A549 (cell line): ENCODE data around the gene PRMT9.
A peak's percentile ranks its signal among the peaks of the same experiment; 100 is the strongest.

Experiments used
- BHLHE40 ChIP-seq: IDR thresholded peaks from 2 replicates; pipeline ENCODE4 v1.6.1; 2012; ENCODE audit warnings: low read depth, low read length, inconsistent platforms
- CHD2 ChIP-seq: fragments of 150-350 bp; IDR thresholded peaks from 2 replicates; pipeline ENCODE4 v1.6.1; 2014; ENCODE audit warnings: low read length; ENCODE audit not compliant: partially characterized antibody
- EHMT2 ChIP-seq: fragments of 200-600 bp; sonication (generic); IDR thresholded peaks from 2 replicates; pipeline ENCODE4 v1.6.1; 2016; ENCODE audit warnings: antibody characterized with exemption, low read depth, mild to moderate bottlenecking, moderate library complexity
- MYC ChIP-seq: IDR thresholded peaks from 2 replicates; pipeline ENCODE4 v1.6.1; 2012; ENCODE audit warnings: mild to moderate bottlenecking, inconsistent platforms, low read length, improper control_type of control experiment, borderline replicate concordance
- RCOR1 ChIP-seq: fragments of 150-350 bp; IDR thresholded peaks from 2 replicates; pipeline ENCODE4 v1.6.1; 2014; ENCODE audit warnings: antibody characterized with exemption, low read length, low read depth
- RNF2 ChIP-seq: fragments of 200-600 bp; sonication (generic); IDR thresholded peaks from 2 replicates; pipeline ENCODE4 v1.6.1; 2016; ENCODE audit warnings: low read depth, mild to moderate bottlenecking, antibody characterized with exemption, moderate library complexity, borderline replicate concordance
- SMC3 ChIP-seq: fragments of >200 bp; sonication (Bioruptor Twin); formaldehyde crosslinking; IDR thresholded peaks from 3 replicates; pipeline ENCODE4 v1.6.1; 2018; ENCODE audit warnings: inconsistent platforms
- SREBF2 ChIP-seq: fragments of 450-650 bp; IDR thresholded peaks from 2 replicates; pipeline ENCODE4 v1.6.1; 2014; ENCODE audit warnings: mild to moderate bottlenecking, moderate library complexity
- ZSCAN20 ChIP-seq: fragments of 250-450 bp; sonication (Bioruptor Pico); IDR thresholded peaks from 2 replicates; pipeline ENCODE4 v1.8.0; 2022; ENCODE audit warnings: mild to moderate bottlenecking, moderate library complexity
- TF ChIP-seq, protein P1 (sequence below): fragments of 200-600 bp; sonication (generic); IDR thresholded peaks from 2 replicates; pipeline ENCODE4 v1.6.1; 2016; ENCODE audit warnings: antibody characterized with exemption, mild to moderate bottlenecking, moderate library complexity
- TF ChIP-seq, protein P2 (sequence below): fragments of >200 bp; sonication (Bioruptor Twin); formaldehyde crosslinking; IDR thresholded peaks from 3 replicates; pipeline ENCODE4 v1.5.1; 2016
- TF ChIP-seq, protein P3 (sequence below): IDR thresholded peaks from 2 replicates; pipeline ENCODE4 v1.6.1; 2012
- TF ChIP-seq, protein P4 (sequence below): fragments of 150-350 bp; IDR thresholded peaks from 2 replicates; pipeline ENCODE4 v1.6.1; 2014; ENCODE audit warnings: low read depth, mild to moderate bottlenecking, low read length

DNA sequence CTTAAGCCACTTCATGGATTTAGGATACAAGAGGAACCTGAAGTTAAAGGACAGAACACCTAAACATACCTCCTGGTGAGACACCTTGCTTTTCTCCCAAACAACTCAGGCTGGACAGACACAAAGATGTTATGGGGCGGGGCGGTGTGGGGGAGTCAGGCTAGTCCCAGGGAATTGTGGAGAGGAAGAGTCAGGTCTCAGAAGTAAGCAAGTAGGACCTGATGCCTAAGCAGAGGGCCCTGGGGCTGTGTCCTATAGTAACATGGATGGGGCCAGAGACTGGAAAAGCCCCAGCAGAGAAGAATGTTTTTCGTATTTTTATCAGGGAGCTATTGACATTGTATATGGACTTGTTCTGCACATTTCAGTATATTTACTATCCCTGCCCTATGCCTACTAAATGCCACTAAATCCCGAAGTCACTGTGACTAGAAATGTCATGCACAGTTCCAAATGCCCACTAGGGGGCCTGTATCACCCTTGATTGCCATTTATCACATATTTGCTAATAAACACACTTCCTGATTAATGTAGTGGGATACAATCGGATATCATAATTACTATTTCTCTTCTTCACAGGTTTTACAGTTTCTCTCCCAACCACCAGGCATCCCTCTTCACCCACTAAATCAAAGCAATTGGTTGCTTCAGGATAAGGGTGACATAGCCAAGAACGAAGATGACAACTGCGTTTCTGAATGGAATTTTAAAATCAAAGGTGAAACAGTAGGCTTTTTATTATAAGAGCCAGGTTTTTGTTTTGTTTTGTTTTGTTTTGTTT is 24.1 kb upstream of the PRMT9 start:
- no peak for TF ChIP-seq RNF2
- TF ChIP-seq, protein P1, sequence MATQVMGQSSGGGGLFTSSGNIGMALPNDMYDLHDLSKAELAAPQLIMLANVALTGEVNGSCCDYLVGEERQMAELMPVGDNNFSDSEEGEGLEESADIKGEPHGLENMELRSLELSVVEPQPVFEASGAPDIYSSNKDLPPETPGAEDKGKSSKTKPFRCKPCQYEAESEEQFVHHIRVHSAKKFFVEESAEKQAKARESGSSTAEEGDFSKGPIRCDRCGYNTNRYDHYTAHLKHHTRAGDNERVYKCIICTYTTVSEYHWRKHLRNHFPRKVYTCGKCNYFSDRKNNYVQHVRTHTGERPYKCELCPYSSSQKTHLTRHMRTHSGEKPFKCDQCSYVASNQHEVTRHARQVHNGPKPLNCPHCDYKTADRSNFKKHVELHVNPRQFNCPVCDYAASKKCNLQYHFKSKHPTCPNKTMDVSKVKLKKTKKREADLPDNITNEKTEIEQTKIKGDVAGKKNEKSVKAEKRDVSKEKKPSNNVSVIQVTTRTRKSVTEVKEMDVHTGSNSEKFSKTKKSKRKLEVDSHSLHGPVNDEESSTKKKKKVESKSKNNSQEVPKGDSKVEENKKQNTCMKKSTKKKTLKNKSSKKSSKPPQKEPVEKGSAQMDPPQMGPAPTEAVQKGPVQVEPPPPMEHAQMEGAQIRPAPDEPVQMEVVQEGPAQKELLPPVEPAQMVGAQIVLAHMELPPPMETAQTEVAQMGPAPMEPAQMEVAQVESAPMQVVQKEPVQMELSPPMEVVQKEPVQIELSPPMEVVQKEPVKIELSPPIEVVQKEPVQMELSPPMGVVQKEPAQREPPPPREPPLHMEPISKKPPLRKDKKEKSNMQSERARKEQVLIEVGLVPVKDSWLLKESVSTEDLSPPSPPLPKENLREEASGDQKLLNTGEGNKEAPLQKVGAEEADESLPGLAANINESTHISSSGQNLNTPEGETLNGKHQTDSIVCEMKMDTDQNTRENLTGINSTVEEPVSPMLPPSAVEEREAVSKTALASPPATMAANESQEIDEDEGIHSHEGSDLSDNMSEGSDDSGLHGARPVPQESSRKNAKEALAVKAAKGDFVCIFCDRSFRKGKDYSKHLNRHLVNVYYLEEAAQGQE: no peak
- TF ChIP-seq, protein P2, sequence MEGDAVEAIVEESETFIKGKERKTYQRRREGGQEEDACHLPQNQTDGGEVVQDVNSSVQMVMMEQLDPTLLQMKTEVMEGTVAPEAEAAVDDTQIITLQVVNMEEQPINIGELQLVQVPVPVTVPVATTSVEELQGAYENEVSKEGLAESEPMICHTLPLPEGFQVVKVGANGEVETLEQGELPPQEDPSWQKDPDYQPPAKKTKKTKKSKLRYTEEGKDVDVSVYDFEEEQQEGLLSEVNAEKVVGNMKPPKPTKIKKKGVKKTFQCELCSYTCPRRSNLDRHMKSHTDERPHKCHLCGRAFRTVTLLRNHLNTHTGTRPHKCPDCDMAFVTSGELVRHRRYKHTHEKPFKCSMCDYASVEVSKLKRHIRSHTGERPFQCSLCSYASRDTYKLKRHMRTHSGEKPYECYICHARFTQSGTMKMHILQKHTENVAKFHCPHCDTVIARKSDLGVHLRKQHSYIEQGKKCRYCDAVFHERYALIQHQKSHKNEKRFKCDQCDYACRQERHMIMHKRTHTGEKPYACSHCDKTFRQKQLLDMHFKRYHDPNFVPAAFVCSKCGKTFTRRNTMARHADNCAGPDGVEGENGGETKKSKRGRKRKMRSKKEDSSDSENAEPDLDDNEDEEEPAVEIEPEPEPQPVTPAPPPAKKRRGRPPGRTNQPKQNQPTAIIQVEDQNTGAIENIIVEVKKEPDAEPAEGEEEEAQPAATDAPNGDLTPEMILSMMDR: peak; percentile 81
- no peak for TF ChIP-seq MYC
- TF ChIP-seq ZSCAN20: no peak
- no peak for TF ChIP-seq SREBF2
- TF ChIP-seq EHMT2: no peak
- TF ChIP-seq, protein P3, sequence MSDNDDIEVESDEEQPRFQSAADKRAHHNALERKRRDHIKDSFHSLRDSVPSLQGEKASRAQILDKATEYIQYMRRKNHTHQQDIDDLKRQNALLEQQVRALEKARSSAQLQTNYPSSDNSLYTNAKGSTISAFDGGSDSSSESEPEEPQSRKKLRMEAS: no peak
- no peak for TF ChIP-seq RCOR1
- peak; percentile 86 for TF ChIP-seq SMC3
- TF ChIP-seq BHLHE40: no peak
- TF ChIP-seq, protein P4, sequence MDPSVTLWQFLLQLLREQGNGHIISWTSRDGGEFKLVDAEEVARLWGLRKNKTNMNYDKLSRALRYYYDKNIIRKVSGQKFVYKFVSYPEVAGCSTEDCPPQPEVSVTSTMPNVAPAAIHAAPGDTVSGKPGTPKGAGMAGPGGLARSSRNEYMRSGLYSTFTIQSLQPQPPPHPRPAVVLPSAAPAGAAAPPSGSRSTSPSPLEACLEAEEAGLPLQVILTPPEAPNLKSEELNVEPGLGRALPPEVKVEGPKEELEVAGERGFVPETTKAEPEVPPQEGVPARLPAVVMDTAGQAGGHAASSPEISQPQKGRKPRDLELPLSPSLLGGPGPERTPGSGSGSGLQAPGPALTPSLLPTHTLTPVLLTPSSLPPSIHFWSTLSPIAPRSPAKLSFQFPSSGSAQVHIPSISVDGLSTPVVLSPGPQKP: no peak
- no peak for TF ChIP-seq CHD2
